HCT116 (cell line): ENCODE measurements around the gene ACAP2. TPM values are rescaled to one million over a fixed set of nuclear protein-coding genes. Genes with fewer than 3 reads are reported as not detected.

Source experiments
- ATAC-seq: fragments of 200-7000 bp; cut with Tn5 transposase; 2 replicates; pipeline ENCODE4 v1.9.1; 2020; ENCODE audit warnings: mild to moderate bottlenecking, moderate library complexity
- BruUV-seq: library from RNA; stranded (reverse); fragments of 400-500 nt; replicated peaks from 2 replicates; lab custom pipeline; 2021; lab: Mats Ljungman, UMichigan
- CTCF ChIA-PET: fragments of 300-600 bp; sonication (Branson Sonifier 250); formaldehyde crosslinking; loops from one replicate; lab custom pipeline; 2021; ENCODE audit warnings: antibody characterized with exemption; lab: Charles Lee
- POLR2A ChIA-PET: fragments of 300-600, 350-600 bp; sonication (Branson Sonifier 250); formaldehyde crosslinking; loops from one replicate; lab custom pipeline; 2021; ENCODE audit warnings: antibody characterized with exemption; lab: Charles Lee
- RAD21 ChIA-PET, 2 experiments: fragments of 300-600 bp; sonication (Branson Sonifier 250); formaldehyde crosslinking; loops; one replicate each; lab custom pipeline; 2023; ENCODE audit warnings: low total read pairs in 2 of 2; ENCODE audit not compliant: uncharacterized antibody in 2 of 2, unreplicated experiment in 2 of 2, low non-redundant PET in 1 of 2; lab: Charles Lee
- DNase-seq: peaks from one replicate; pipeline ENCODE4 v3.0.0-alpha.2; 2010; ENCODE audit warnings: low read depth, low spot score
- H2AFZ ChIP-seq: fragments of 200-600 bp; shearing (Covaris generic), sonication (generic); 2 replicates; pipeline ENCODE4 v1.6.1; 2017; ENCODE audit warnings: low read depth, mixed run types, mixed read lengths, antibody characterized with exemption, low read length; ENCODE audit not compliant: poor library complexity, severe bottlenecking
- H3K27ac ChIP-seq: 2 replicates; pipeline ENCODE4 v1.5.1; 2012; ENCODE audit warnings: low read depth, low read length
- H3K27me3 ChIP-seq: fragments of 200-600 bp; sonication (generic); 2 replicates; pipeline ENCODE4 v1.6.1; 2016; ENCODE audit warnings: mixed run types, low read length, mixed read lengths; ENCODE audit not compliant: insufficient read depth
- H3K36me3 ChIP-seq, 2 experiments: fragments of 200-500 bp in 1 of 2; fragments of 200-600 bp in 1 of 2; sonication (Bioruptor generic) in 1 of 2; sonication (generic) in 1 of 2; 2 replicates each; pipeline versions ENCODE4 v1.5.1 to v1.6.1; 2014 to 2016; ENCODE audit warnings: low read length in 2 of 2, inconsistent platforms in 1 of 2, mixed read lengths in 1 of 2, mixed run types in 1 of 2; ENCODE audit not compliant: insufficient read depth in 2 of 2, control insufficient read depth in 1 of 2
- H3K4me1 ChIP-seq, 2 experiments: fragments of 200-600 bp in 1 of 2; sonication (generic) in 1 of 2; 2 replicates each; pipeline versions ENCODE4 v1.5.1 to v1.6.1; 2012 to 2017; ENCODE audit warnings: low read length in 2 of 2, inconsistent platforms in 1 of 2, mild to moderate bottlenecking in 1 of 2, mixed read lengths in 1 of 2, mixed run types in 1 of 2, moderate library complexity in 1 of 2; ENCODE audit not compliant: insufficient read depth in 2 of 2, control insufficient read depth in 1 of 2
- H3K4me2 ChIP-seq: fragments of 200-600 bp; sonication (generic); 2 replicates; pipeline ENCODE4 v1.6.1; 2017; ENCODE audit warnings: mixed run types, low read length, mixed read lengths
- H3K4me3 ChIP-seq, 2 experiments: fragments of 200-600 bp in 1 of 2; sonication (generic) in 1 of 2; replicated peaks in 1 of 2; 2 replicates each; pipeline ENCODE4 v1.5.1; 2011 to 2016; ENCODE audit warnings: low read length in 2 of 2, control low read depth in 1 of 2, low read depth in 1 of 2, mild to moderate bottlenecking in 1 of 2, mixed read lengths in 1 of 2, mixed run types in 1 of 2
- H3K79me2 ChIP-seq: fragments of 200-600 bp; sonication (generic); 2 replicates; pipeline ENCODE4 v1.6.1; 2017; ENCODE audit warnings: mild to moderate bottlenecking, mixed run types, low read length, moderate library complexity, mixed read lengths; ENCODE audit not compliant: insufficient read depth
- H3K9ac ChIP-seq: fragments of 200-600 bp; sonication (generic); 2 replicates; pipeline ENCODE4 v1.6.1; 2016; ENCODE audit warnings: low read length, mixed read lengths
- H3K9me2 ChIP-seq: fragments of 200-600 bp; sonication (generic), shearing (Covaris generic); 2 replicates; pipeline ENCODE4 v1.6.1; 2017; ENCODE audit warnings: mixed run types, mild to moderate bottlenecking, moderate library complexity; ENCODE audit not compliant: insufficient read depth
- H3K9me3 ChIP-seq, 2 experiments: fragments of 200-500 bp in 1 of 2; fragments of 200-600 bp in 1 of 2; sonication (Bioruptor generic) in 1 of 2; sonication (generic) in 1 of 2; 2 replicates each; pipeline ENCODE4 v1.6.1; 2014 to 2017; ENCODE audit warnings: low read length in 2 of 2, mixed read lengths in 2 of 2, inconsistent platforms in 1 of 2, low read depth in 1 of 2, mild to moderate bottlenecking in 1 of 2, mixed run types in 1 of 2, moderate library complexity in 1 of 2; ENCODE audit not compliant: control insufficient read depth in 1 of 2, insufficient read depth in 1 of 2
- H4K20me1 ChIP-seq: fragments of 200-600 bp; sonication (generic), shearing (Covaris generic); 2 replicates; pipeline ENCODE4 v1.6.1; 2017; ENCODE audit warnings: mixed run types, mild to moderate bottlenecking, moderate library complexity; ENCODE audit not compliant: insufficient read depth
- CBX3 ChIP-seq: IDR thresholded peaks from 2 replicates; pipeline ENCODE4 v1.6.1; 2012; ENCODE audit warnings: low read depth
- CEBPB ChIP-seq: IDR thresholded peaks from 2 replicates; pipeline ENCODE4 v1.6.1; 2012; ENCODE audit warnings: low read depth
- SP1 ChIP-seq: IDR thresholded peaks from 2 replicates; pipeline ENCODE4 v1.6.1; 2012; ENCODE audit warnings: low read depth
- SRF ChIP-seq: IDR thresholded peaks from 2 replicates; pipeline ENCODE4 v1.6.1; 2012; ENCODE audit warnings: low read depth
- TCF7L2 ChIP-seq: IDR thresholded peaks from 2 replicates; pipeline ENCODE4 v1.7.0; 2011; ENCODE audit warnings: borderline replicate concordance, inconsistent platforms; ENCODE audit not compliant: insufficient read depth, insufficient read length; ENCODE audit errors: extremely low read depth
- ZBTB33 ChIP-seq: IDR thresholded peaks from 2 replicates; pipeline ENCODE4 v1.6.1; 2011; ENCODE audit warnings: mild to moderate bottlenecking, low read length, moderate library complexity; ENCODE audit not compliant: insufficient replicate concordance; ENCODE audit errors: extremely low read depth
- ZFX ChIP-seq: fragments of 450-650 bp; IDR thresholded peaks from 2 replicates; pipeline ENCODE4 v1.6.1; 2017
- intact Hi-C: fragments of 100-400 bp; cut with micrococcal nuclease; formaldehyde crosslinking; loops from 2 replicates; pipeline ENCODE4 v1.10.0; 2022
- total RNA-seq: library from RNA; stranded (reverse); gene quantifications from one replicate; pipeline ENCODE4 v1.2.1, GENCODE V29; 2021; ENCODE audit not compliant: unreplicated experiment

Gene ACAP2
- total RNA-seq, 1 experiment from 2014 or later, result 43.0 TPM

- H3K79me2 ChIP-seq, result peaks cover 10% of the 10 kb centered on the region; the same call in 1 of the 2 replicates
- no TSS peak for BruUV-seq
- no peak overlapping the region for H2AFZ ChIP-seq
- peak overlapping the region; percentile 92 for H3K4me2 ChIP-seq
- peak overlapping the region; percentile 79 for H3K9ac ChIP-seq
- POLR2A ChIA-PET, result interaction anchor here (0.8 kb wide), 1 partner anchor 577 kb away, joined by 4 read pairs; no protein-coding TSS in a partner anchor
- CTCF ChIA-PET, result interaction anchor here (1.3 to 1.8 kb wide), 3 partner anchors 12 to 587 kb away, joined by 8 to 13 read pairs (median 8); partner anchors contain the start of genes LSG1 and XXYLT1
- H3K4me3 ChIP-seq, result peak overlapping the region; percentile 51 to 66
- intact Hi-C loops, result loop anchor here (2.0 kb wide), 2 partner anchors 140 to 256 kb away; no protein-coding TSS in a partner anchor
- no peak for DNase-seq
- no peaks in the 10 kb centered on the region for H3K27me3 ChIP-seq
- no peaks in the 10 kb centered on the region for H4K20me1 ChIP-seq
- peak overlapping the region; percentile 92 for H3K27ac ChIP-seq
- ATAC-seq, result peak; percentile 3; the same call in 1 of the 2 replicates
- H3K9me3 ChIP-seq, result no peaks in the 10 kb centered on the region
- no peaks in the 10 kb centered on the region for H3K9me2 ChIP-seq
- TF ChIP-seq ZBTB33, result no peak
- no peak for TF ChIP-seq TCF7L2
- TF ChIP-seq SRF, result no peak
- no peak for TF ChIP-seq CEBPB
- TF ChIP-seq SP1, result no peak
- no peak for TF ChIP-seq ZFX
- no peak for TF ChIP-seq CBX3
- TF ChIP-seq, all 23 proteins: peak for 0
- no peaks in the 10 kb centered on the region for H3K36me3 ChIP-seq
- RAD21 ChIA-PET, result interaction anchor here (1.5 to 1.6 kb wide), 2 partner anchors 576 to 577 kb away, joined by 3 to 6 read pairs; no protein-coding TSS in a partner anchor
- H3K4me1 ChIP-seq, result peaks cover 19 to 28% of the 10 kb centered on the region in 2 experiments
These were observed 183.7 kb downstream of the ACAP2 start for GRCh38 chr3:195259154-195259474.
